Lung (tissue), 12 donors: ENCODE data around the gene BAHCC1. TPM values are rescaled to one million over a fixed set of nuclear protein-coding genes. Genes with fewer than 3 reads are reported as not detected.
A peak's percentile ranks its signal among the peaks of the same experiment; 100 is the strongest.

ENCODE experiments used
- ATAC-seq: fragments of 200-7000 bp; cut with Tn5 transposase; one replicate; pipeline ENCODE4 v1.9.1; 2020; ENCODE audit warnings: moderate number of reproducible peaks; ENCODE audit not compliant: insufficient read depth, low FRiP score
- DNase-seq, 3 donors: peaks; one replicate each; pipeline ENCODE4 v3.0.0-alpha.2; 2013 to 2017
- H3K27ac ChIP-seq, 2 donors: one replicate each; pipeline ENCODE4 v1.5.1; 2013; ENCODE audit warnings: mild to moderate bottlenecking in 2 of 2, moderate library complexity in 2 of 2, control low read depth in 1 of 2, inconsistent platforms in 1 of 2, low read depth in 1 of 2, low read length in 1 of 2
- H3K27me3 ChIP-seq, 3 donors: one replicate each; pipeline ENCODE4 v1.5.1; 2013; ENCODE audit warnings: low read length in 2 of 3; ENCODE audit not compliant: control insufficient read depth in 3 of 3, insufficient read depth in 3 of 3
- H3K36me3 ChIP-seq, 4 donors: one replicate each; pipeline ENCODE4 v1.5.1; 2013; ENCODE audit warnings: low read length in 4 of 4, mild to moderate bottlenecking in 1 of 4, moderate library complexity in 1 of 4; ENCODE audit not compliant: control insufficient read depth in 4 of 4, insufficient read depth in 4 of 4
- H3K4me1 ChIP-seq, 5 donors: one replicate each; pipeline ENCODE4 v1.5.1; 2013; ENCODE audit warnings: low read length in 5 of 5, mild to moderate bottlenecking in 2 of 5, moderate library complexity in 1 of 5; ENCODE audit not compliant: control insufficient read depth in 5 of 5, insufficient read depth in 5 of 5
- H3K4me3 ChIP-seq: one replicate; pipeline ENCODE4 v1.5.1; 2013; ENCODE audit warnings: mild to moderate bottlenecking, control low read depth, moderate library complexity
- H3K9ac ChIP-seq, 2 donors: one replicate each; pipeline ENCODE4 v1.5.1; 2013; ENCODE audit warnings: low read length in 2 of 2, control low read depth in 1 of 2; ENCODE audit not compliant: insufficient read depth in 1 of 2
- H3K9me3 ChIP-seq, 4 donors: one replicate each; pipeline ENCODE4 v1.5.1; 2013; ENCODE audit warnings: low read length in 3 of 4, mild to moderate bottlenecking in 1 of 4, moderate library complexity in 1 of 4; ENCODE audit not compliant: control insufficient read depth in 4 of 4, insufficient read depth in 3 of 4
- WGBS, 2 donors: extraction: QIAGEN DNeasy Blood & Tissue Kit; methylation state at CpG; one replicate each; pipeline ENCODE4 v1.1.7; 2013; 5-methylcytosine and 5-hydroxymethylcytosine counted together
- polyA plus RNA-seq, 2 donors: library from polyadenylated mRNA; stranded (reverse); fragments of 200-250 nt; gene quantifications; one replicate each; pipeline ENCODE4 v1.2.1, GENCODE V29; 2013
- total RNA-seq, 2 donors: library from RNA; depleted of rRNA in 1 of 2; stranded (reverse); fragments of >200 nt in 1 of 2; gene quantifications; one replicate each; pipeline ENCODE4 v1.2.1, GENCODE V29; 2014 to 2021
- TF ChIP-seq, protein P1 (sequence below): IDR thresholded peaks from 2 replicates; pipeline ENCODE4 v1.5.1; 2012; ENCODE audit warnings: mild to moderate bottlenecking; ENCODE audit errors: control extremely low read depth, extremely low read depth
- donor health status: control.
- donor health status: control.
- donor health status: Bipolar disorder and iron deficiency.
- donor health status: healthy.
- donor health status: DM: yes; HTN: yes; CAD: no.

The BAHCC1 gene
- total and polyA plus RNA-seq, 4 donors, result 7.6 to 24.9 (median 17.5) TPM

DNA sequence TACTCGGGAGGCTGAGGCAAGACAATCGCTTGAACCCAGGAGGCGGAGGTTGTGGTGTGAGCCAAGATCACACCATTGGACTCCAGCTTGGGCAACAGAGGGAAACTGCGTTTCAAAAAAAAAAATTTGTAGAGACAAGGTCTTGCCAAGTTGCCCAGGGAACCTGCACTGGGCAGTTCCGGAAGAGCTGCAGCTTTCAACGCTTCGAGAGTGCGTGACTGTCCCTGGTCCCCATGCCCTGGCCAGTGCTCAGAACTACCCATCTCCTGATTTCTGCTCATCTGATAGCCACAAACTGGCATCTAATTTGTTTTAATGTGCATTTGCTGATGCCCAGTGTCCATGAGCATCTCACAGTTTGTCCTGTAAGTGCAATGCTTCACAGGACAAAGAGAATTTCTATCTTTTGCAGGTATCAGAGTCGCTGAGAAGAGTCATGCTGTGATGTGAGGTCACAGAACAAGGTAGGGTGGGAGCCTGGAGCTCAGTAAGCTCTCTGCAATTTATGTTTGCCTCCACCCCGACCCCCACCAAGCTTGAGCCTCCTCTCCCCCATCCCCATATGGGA lies 113.5 kb downstream of the BAHCC1 start:
- Histone ChIP-seq H3K36me3 (peaks cover 18 to 39% (median 30%) of the 10 kb centered on the region in 4 donors), H3K27me3 (no peaks in the 10 kb centered on the region), H3K4me3 (peak overlapping the region; percentile 14), H3K4me1 (peaks cover 0 to 12% (median 4%) of the 10 kb centered on the region in 5 donors), H3K9me3 (peaks cover 0 to 5% (median 0%) of the 10 kb centered on the region in 4 donors), H3K9ac (peak overlapping the region in 1 of 2 donors; percentile 82), H3K27ac (peak overlapping the region in 1 of 2 donors; percentile 21)
- DNase-seq (no peak), ATAC-seq (no peak)
- 60 to 74% methylated on average over 10 of the region's 10 CpGs for WGBS, 2 donors
- TF ChIP-seq, protein P1, sequence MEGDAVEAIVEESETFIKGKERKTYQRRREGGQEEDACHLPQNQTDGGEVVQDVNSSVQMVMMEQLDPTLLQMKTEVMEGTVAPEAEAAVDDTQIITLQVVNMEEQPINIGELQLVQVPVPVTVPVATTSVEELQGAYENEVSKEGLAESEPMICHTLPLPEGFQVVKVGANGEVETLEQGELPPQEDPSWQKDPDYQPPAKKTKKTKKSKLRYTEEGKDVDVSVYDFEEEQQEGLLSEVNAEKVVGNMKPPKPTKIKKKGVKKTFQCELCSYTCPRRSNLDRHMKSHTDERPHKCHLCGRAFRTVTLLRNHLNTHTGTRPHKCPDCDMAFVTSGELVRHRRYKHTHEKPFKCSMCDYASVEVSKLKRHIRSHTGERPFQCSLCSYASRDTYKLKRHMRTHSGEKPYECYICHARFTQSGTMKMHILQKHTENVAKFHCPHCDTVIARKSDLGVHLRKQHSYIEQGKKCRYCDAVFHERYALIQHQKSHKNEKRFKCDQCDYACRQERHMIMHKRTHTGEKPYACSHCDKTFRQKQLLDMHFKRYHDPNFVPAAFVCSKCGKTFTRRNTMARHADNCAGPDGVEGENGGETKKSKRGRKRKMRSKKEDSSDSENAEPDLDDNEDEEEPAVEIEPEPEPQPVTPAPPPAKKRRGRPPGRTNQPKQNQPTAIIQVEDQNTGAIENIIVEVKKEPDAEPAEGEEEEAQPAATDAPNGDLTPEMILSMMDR, result no peak

DNA sequence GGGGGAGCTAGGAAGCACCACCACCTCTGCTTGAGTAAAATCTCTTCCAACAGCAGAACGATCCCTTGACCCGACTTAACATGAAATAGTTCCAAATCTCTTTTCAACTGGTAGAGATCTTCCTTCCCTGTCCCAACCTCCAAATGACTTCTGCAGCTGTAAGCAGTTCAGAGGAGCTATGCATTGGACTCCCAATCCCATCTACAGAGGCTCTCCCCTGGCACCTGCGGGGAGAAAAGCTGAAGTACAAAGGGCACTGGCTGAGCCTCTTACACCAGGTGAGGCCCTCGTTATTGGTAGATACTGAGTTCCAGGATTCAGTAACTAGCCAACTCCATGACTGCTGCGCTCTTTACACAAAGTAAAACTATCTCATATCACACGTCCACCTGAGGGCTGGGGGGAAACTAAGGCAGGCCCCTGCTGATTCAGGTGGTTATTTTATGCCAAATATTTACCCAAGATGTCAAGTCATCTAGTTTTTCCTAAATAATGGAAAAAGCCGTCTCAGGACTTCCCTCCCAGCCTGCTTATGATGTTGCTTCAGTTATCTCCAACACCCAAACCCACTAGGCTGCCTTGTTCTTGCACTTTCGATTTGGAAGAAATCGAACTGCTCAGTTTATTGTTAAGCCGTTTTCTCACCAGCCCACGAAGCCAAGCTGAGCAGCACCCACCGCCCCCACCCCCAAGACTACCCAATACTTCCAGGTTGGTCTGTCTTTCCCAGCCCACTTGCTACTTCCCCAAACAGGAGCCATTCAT lies 114.1 kb downstream of the BAHCC1 start:
- peaks cover 0 to 16% (median 4%) of the 10 kb centered on the region in 5 donors for H3K4me1 ChIP-seq
- H3K36me3 ChIP-seq, result peaks cover 18 to 39% (median 30%) of the 10 kb centered on the region in 4 donors
- no peak for ATAC-seq
- H3K4me3 ChIP-seq, result peak overlapping the region; percentile 90
- H3K9me3 ChIP-seq, result peaks cover 0 to 5% (median 0%) of the 10 kb centered on the region in 4 donors
- DNase-seq, result no peak
- TF ChIP-seq, protein P1, result no peak
- peak overlapping the region; percentile 9 to 21 for H3K27ac ChIP-seq
- H3K9ac ChIP-seq, result peak overlapping the region in 1 of 2 donors; percentile 82
- WGBS, 2 donors, result 24 to 26% methylated on average over 12 of the region's 12 CpGs
- no peaks in the 10 kb centered on the region for H3K27me3 ChIP-seq

DNA sequence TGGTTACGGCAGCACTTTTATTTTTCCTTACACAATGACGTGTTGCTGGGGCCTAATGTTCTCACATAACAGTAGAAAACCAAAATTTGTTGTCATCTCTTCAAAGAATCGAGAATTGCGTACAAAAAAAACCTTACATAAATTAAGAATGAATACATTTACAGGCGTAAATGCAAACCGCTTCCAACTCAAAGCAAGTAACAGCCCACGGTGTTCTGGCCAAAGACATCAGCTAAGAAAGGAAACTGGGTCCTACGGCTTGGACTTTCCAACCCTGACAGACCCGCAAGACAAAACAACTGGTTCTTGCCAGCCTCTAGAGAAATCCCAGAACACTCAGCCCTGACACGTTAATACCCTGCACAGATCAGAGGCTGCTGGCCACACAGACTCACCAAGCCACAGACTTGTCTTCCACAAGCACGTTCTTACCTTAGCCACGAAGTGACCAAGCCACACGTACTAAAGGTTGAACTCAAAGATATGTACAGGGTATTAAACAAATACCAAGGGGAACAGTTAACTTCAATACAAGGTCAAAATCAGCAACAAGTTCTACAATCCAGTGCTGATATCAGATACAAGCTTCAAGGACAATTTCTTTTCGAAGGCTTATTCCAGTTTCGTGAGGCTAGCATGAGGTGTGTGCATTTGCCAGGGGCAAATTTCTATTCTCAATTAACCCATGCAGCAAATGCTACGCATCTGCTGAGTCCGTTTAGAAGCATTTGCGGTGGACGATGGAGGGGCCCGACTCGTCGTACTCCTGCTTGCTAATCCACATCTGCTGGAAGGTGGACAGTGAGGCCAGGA lies 114.9 kb downstream of the BAHCC1 start:
- H3K4me1 ChIP-seq, result peaks cover 0 to 16% (median 4%) of the 10 kb centered on the region in 5 donors
- ATAC-seq, result no peak
- peak overlapping the region; percentile 42 to 89 for H3K27ac ChIP-seq

More for the DNA sequence above, 114.9 kb downstream of the BAHCC1 start:
- Histone ChIP-seq H3K9ac (peak overlapping the region in 1 of 2 donors; percentile 82), H3K4me3 (peak overlapping the region; percentile 90), H3K27me3 (no peaks in the 10 kb centered on the region), H3K36me3 (peaks cover 18 to 39% (median 30%) of the 10 kb centered on the region in 4 donors), H3K9me3 (peaks cover 0 to 5% (median 0%) of the 10 kb centered on the region in 4 donors)
- DNase-seq, result no peak
- TF ChIP-seq, protein P1, result no peak
- WGBS, 2 donors, result 6 to 10% methylated on average over 22 of the region's 22 CpGs
